Heart right ventricle (tissue), 16 donors: ENCODE measurements around the gene NRF1. TPM values are rescaled to one million over a fixed set of nuclear protein-coding genes. Genes with fewer than 3 reads are reported as not detected.

Source experiments
- ATAC-seq, 8 donors: fragments of 200-7000 bp; cut with Tn5 transposase; one replicate each; pipeline ENCODE4 v1.9.1; 2020; ENCODE audit warnings: mild to moderate bottlenecking in 8 of 8, moderate library complexity in 8 of 8, moderate number of reproducible peaks in 1 of 8
- DNase-seq, 2 donors: peaks; one replicate each; pipeline ENCODE4 v3.0.0-alpha.2; 2020
- H3K27ac ChIP-seq, 10 donors: fragments of 200-600 bp; sonication (generic) in 2 of 10; one replicate each; pipeline versions ENCODE4 v1.5.0 to v1.8.0; 2020 to 2022; ENCODE audit warnings: mild to moderate bottlenecking in 3 of 10
- H3K27me3 ChIP-seq, 7 donors: fragments of 200-600 bp; one replicate each; pipeline ENCODE4 v1.8.0; 2021 to 2022; ENCODE audit warnings: mild to moderate bottlenecking in 2 of 7
- H3K36me3 ChIP-seq, 9 donors: fragments of 200-600 bp; sonication (generic) in 1 of 9; one replicate each; pipeline versions ENCODE4 v1.5.0 to v1.8.0; 2020 to 2022; ENCODE audit warnings: mild to moderate bottlenecking in 2 of 9
- H3K4me1 ChIP-seq, 9 donors: fragments of 200-600 bp; sonication (generic) in 1 of 9; one replicate each; pipeline versions ENCODE4 v1.5.0 to v1.8.0; 2020 to 2022; ENCODE audit warnings: mild to moderate bottlenecking in 4 of 9
- H3K4me3 ChIP-seq, 10 donors: fragments of 200-600 bp; sonication (generic) in 2 of 10; one replicate each; pipeline versions ENCODE4 v1.5.0 to v1.8.0; 2020 to 2022; ENCODE audit warnings: mild to moderate bottlenecking in 7 of 10, moderate library complexity in 2 of 10
- H3K9me3 ChIP-seq, 11 donors: fragments of 200-600 bp in 10 of 11; sonication (generic) in 2 of 11; one replicate each; pipeline versions ENCODE4 v1.5.0 to v1.8.0; 2013 to 2022; ENCODE audit warnings: mild to moderate bottlenecking in 2 of 11, control low read depth in 1 of 11, moderate library complexity in 1 of 11
- CTCF ChIP-seq, 9 donors: fragments of 200-600 bp; sonication (generic) in 2 of 9; IDR thresholded peaks; one replicate each; pipeline versions ENCODE4 v1.5.0 to v1.8.0; 2021 to 2022; ENCODE audit warnings: antibody characterized with exemption in 9 of 9, mild to moderate bottlenecking in 5 of 9, moderate library complexity in 1 of 9
- WGBS, 2 donors: extraction: QIAGEN DNeasy Blood & Tissue Kit; methylation state at CpG; one replicate each; pipeline ENCODE4 v1.1.7; 2013; ENCODE audit warnings: inconsistent platforms in 1 of 2; 5-methylcytosine and 5-hydroxymethylcytosine counted together
- intact Hi-C, 10 donors: fragments of 100-400 bp; cut with DNase I; formaldehyde crosslinking; loops; one replicate each; pipeline versions ENCODE4 v1.11.1 to v1.14.2; 2022
- polyA plus RNA-seq, 2 donors: library from polyadenylated mRNA; stranded (reverse); fragments of 200-250 nt; gene quantifications; one replicate each; pipeline ENCODE4 v1.2.3, GENCODE V29; 2013
- total RNA-seq, 10 donors: library from RNA; stranded (reverse); fragmentation: NEBNext Ultra II Directional in 3 of 10; extraction: Animal tissue kit (Norgen Biotek cat#: 25700) in 3 of 10; gene quantifications; one replicate each; pipeline versions ENCODE4 v1.2.1 to v1.2.4, GENCODE V29; 2021 to 2023
- donor health status: Arrhythmogenic right ventricular cardiomyopathy.
- donor health status: ischemic (EF 13 %, LVEDD 7.1; RV severe dilation, severe dysfunction).
- donor health status: healthy with polysubstance abuse.
- donor health status: DM: no; HTN: yes; CAD: no.
- donor health status: DM: no; HTN: no; CAD: no.
- donor health status: ischemic (EF 25% LVEDD 6.9; RV normal size, moderate dysfunction).
- donor health status: ischemic (EF 25% LVEDD 5.7; RV mildly dilated, moderate dysfunction).
- donor health status: healthy.
- donor health status: DM: yes; HTN: yes; CAD: no.
- donor health status: Ischemic cardiomyopathy.
- donor health status: ischemic (EF 35%, LVEDD 5.7; RV mildly dilated, moderate dysfunction).
- donor health status: nonischemic (EF 11% LVEDD 7.7; RV severe dilation, severe dysfunction).
- donor health status: DM: yes; HTN: yes; CAD: no.
- donor health status: PGD.
- donor health status: ischemic (EF 29% LVEDD 5.4; RV normal size, mild dysfunction).
- donor health status: nonischemic (EF 23%, LVEDD 6.1; RV moderate dilation, normal function).

Gene NRF1
- total and polyA plus RNA-seq, 12 donors = 4.9 to 16.0 (median 12.5) TPM

- peak in 1 of 2 donors; percentile 66 for DNase-seq
- peaks cover 0 to 84% (median 2%) of the 10 kb centered on the region in 9 donors for H3K36me3 ChIP-seq
- ATAC-seq = peak; percentile 91 to 96 (median 92)
- 24 to 29% methylated on average over 4 of the region's 4 CpGs for WGBS, 2 donors
- intact Hi-C loops = no loop called here
- H3K4me1 ChIP-seq = peaks cover 3 to 58% (median 38%) of the 10 kb centered on the region in 9 donors
- peak overlapping the region; percentile 4 to 72 (median 42) for H3K27ac ChIP-seq
- no peaks in the 10 kb centered on the region for H3K9me3 ChIP-seq
- H3K4me3 ChIP-seq = no peak overlapping the region
- TF ChIP-seq CTCF (IDR thresholded peaks at IDR 0.05) = no peak
- H3K27me3 ChIP-seq = no peaks in the 10 kb centered on the region
Observed at GRCh38 chr7:129739427-129739826, 127.9 kb downstream of the NRF1 start.

- no peaks in the 10 kb centered on the region for H3K27me3 ChIP-seq
- H3K4me3 ChIP-seq = no peak overlapping the region
- TF ChIP-seq CTCF (IDR thresholded peaks at IDR 0.05) = no peak
- WGBS, 2 donors = 83 to 87% methylated on average over 10 of the region's 10 CpGs
- peaks cover 3 to 58% (median 38%) of the 10 kb centered on the region in 9 donors for H3K4me1 ChIP-seq
- ATAC-seq = peak in 3 of 8 donors; percentile 18 to 74 (median 35)
- H3K36me3 ChIP-seq = peaks cover 0 to 71% (median 0%) of the 10 kb centered on the region in 9 donors
- no peaks in the 10 kb centered on the region for H3K9me3 ChIP-seq
- intact Hi-C loops = no loop called here
- DNase-seq = no peak
- H3K27ac ChIP-seq = peak overlapping the region in 3 of 10 donors; percentile 11 to 38 (median 33)
Observed at GRCh38 chr7:129740574-129741410, 129.3 kb downstream of the NRF1 start.

- WGBS, 2 donors = 38 to 53% methylated on average over 2 of the region's 2 CpGs
Observed at GRCh38 chr7:129741743-129742213, 130.3 kb downstream of the NRF1 start.

More at GRCh38 chr7:129741743-129742213, 130.3 kb downstream of the NRF1 start:
- Histone ChIP-seq H3K27me3 (no peaks in the 10 kb centered on the region), H3K9me3 (no peaks in the 10 kb centered on the region), H3K4me3 (no peak overlapping the region), H3K4me1 (peaks cover 3 to 58% (median 38%) of the 10 kb centered on the region in 9 donors), H3K27ac (peak overlapping the region in 3 of 10 donors; percentile 3 to 33 (median 29)), H3K36me3 (peaks cover 0 to 70% (median 0%) of the 10 kb centered on the region in 9 donors)
- TF ChIP-seq CTCF (IDR thresholded peaks at IDR 0.05) = no peak
- ATAC-seq (no peak), DNase-seq (no peak)
- intact Hi-C loops = no loop called here
